ENCODE measurements around the gene MAB21L1.

GRCh38 chr13:35482527-35482926, 6.0 kb upstream of the MAB21L1 start:
- TF ChIP-seq, protein P1, sequence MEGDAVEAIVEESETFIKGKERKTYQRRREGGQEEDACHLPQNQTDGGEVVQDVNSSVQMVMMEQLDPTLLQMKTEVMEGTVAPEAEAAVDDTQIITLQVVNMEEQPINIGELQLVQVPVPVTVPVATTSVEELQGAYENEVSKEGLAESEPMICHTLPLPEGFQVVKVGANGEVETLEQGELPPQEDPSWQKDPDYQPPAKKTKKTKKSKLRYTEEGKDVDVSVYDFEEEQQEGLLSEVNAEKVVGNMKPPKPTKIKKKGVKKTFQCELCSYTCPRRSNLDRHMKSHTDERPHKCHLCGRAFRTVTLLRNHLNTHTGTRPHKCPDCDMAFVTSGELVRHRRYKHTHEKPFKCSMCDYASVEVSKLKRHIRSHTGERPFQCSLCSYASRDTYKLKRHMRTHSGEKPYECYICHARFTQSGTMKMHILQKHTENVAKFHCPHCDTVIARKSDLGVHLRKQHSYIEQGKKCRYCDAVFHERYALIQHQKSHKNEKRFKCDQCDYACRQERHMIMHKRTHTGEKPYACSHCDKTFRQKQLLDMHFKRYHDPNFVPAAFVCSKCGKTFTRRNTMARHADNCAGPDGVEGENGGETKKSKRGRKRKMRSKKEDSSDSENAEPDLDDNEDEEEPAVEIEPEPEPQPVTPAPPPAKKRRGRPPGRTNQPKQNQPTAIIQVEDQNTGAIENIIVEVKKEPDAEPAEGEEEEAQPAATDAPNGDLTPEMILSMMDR (IDR thresholded peaks at IDR 0.05; ENCODE audit: low read length), result no peak
- TF ChIP-seq EZH2phosphoT487 (IDR thresholded peaks at IDR 0.05; ENCODE audit: low read length), result no peak

All from MM.1S (cell line).